Adrenal gland (tissue), 12 donors: ENCODE data around the gene ARHGDIA. TPM values are rescaled to one million over a fixed set of nuclear protein-coding genes. Genes with fewer than 3 reads are reported as not detected.

Source experiments
- DNase-seq, 7 donors: peaks; one replicate each; pipeline ENCODE4 v3.0.0-alpha.2; 2019 to 2020
- H3K27ac ChIP-seq, 5 donors: fragments of 200-600 bp; sonication (generic) in 4 of 5; 1 replicate in 3 of 5; 2 replicates in 2 of 5; pipeline versions ENCODE4 v1.5.1 to v1.8.0; 2016 to 2020; ENCODE audit warnings: mild to moderate bottlenecking in 1 of 5
- H3K27me3 ChIP-seq: fragments of 200-600 bp; 2 replicates; pipeline ENCODE4 v1.8.0; 2021
- H3K36me3 ChIP-seq, 2 donors: fragments of 200-600 bp; replicated peaks in 1 of 2; 1 replicate in 1 of 2; 2 replicates in 1 of 2; pipeline versions ENCODE4 v1.5.1 to v1.8.0; 2018 to 2022
- H3K4me1 ChIP-seq, 2 donors: fragments of 200-600 bp; replicated peaks in 1 of 2; 1 replicate in 1 of 2; 2 replicates in 1 of 2; pipeline versions ENCODE4 v1.5.1 to v1.8.0; 2018 to 2021
- H3K4me3 ChIP-seq, 4 donors: fragments of 200-600 bp; sonication (generic) in 3 of 4; one replicate each; pipeline ENCODE4 v1.5.1; 2016 to 2018
- H3K9me3 ChIP-seq, 3 donors: fragments of 200-600 bp; sonication (generic) in 1 of 3; replicated peaks in 1 of 3; 1 replicate in 2 of 3; 2 replicates in 1 of 3; pipeline versions ENCODE4 v1.5.1 to v1.8.0; 2016 to 2021
- POLR2A ChIP-seq, 2 donors: fragments of 450-650 bp; IDR thresholded peaks; one replicate each; pipeline ENCODE4 v1.6.1; 2017; ENCODE audit warnings: antibody characterized with exemption in 2 of 2, mild to moderate bottlenecking in 2 of 2, moderate library complexity in 1 of 2
- WGBS, 4 donors: extraction: QIAGEN DNeasy Blood & Tissue Kit in 2 of 4; methylation state at CpG; one replicate each; pipeline versions ENCODE4 v1.1.5 to v1.1.7; 2013 to 2017; 5-methylcytosine and 5-hydroxymethylcytosine counted together
- intact Hi-C, 2 donors: fragments of 100-400 bp; cut with DNase I; formaldehyde crosslinking; loops; one replicate each; pipeline versions ENCODE4 v1.14.1 to v1.15.0; 2022 to 2023
- polyA plus RNA-seq, 3 donors: library from polyadenylated mRNA; stranded (reverse); fragments of 200-250 nt in 2 of 3; fragments of 350-450 nt in 1 of 3; fragmentation: Illumina TruSeq in 1 of 3; extraction: RNeasy Lipid Tissue Mini Kit (QIAGEN cat#74804) in 1 of 3; gene quantifications; one replicate each; pipeline ENCODE4 v1.2.3, GENCODE V29; 2013 to 2014
- total RNA-seq, 9 donors: library from RNA; depleted of rRNA in 4 of 9; stranded (reverse); fragments of >200 nt in 4 of 9; fragments of 120-200 nt in 1 of 9; fragmentation: NEBNext Ultra II Directional in 1 of 9; extraction: Animal tissue kit (Norgen Biotek cat#: 25700) in 1 of 9; gene quantifications; one replicate each; pipeline versions ENCODE4 v1.1.0 to v1.2.4, GENCODE V29; 2013 to 2023
- TF ChIP-seq, protein P1 (sequence below), 6 experiments: fragments of 450-650 bp in 4 of 6; fragments of 200-600 bp in 2 of 6; sonication (generic) in 1 of 6; IDR thresholded peaks; 1 replicate in 5 of 6; 2 replicates in 1 of 6; pipeline versions ENCODE4 v1.5.1 to v1.8.0; 2016 to 2021; ENCODE audit warnings: antibody characterized with exemption in 6 of 6, mild to moderate bottlenecking in 2 of 6, moderate library complexity in 1 of 6
- donor health status: healthy with polysubstance abuse.
- donor health status: Bipolar disorder and iron deficiency.
- donor health status: DM: yes; HTN: yes; CAD: no.
- donor health status: DM: no; HTN: no; CAD: no.
- donor health status: DM: no; HTN: no; CAD: no.
- donor health status: DM: yes; HTN: yes; CAD: no.

Gene ARHGDIA
- total and polyA plus RNA-seq, 12 donors, result 123 to 491 (median 227) TPM

DNA sequence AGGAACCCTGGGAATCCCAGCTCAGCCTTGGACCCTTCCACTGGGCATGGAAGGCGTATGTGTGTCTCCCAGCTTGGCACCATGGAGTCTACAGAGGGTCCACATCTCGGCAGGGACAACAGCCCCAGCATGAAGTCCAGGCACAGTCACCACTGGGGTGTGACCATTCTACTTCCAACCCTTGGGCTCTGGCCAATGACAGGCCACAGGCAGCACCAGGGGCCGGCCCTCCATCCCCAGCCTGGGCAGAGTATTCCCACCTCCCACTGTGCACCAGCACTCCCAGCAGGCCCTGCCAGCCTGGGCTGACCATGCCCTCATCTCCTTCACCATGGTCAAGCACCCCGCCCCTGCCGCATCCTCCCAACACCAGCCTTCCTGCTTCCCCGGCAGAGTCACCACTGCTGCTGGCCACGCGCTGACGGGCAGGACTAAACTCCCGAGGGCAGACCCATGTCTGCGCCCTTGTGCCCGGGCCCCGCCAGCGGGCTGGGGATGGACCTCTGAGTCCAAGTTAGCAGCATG, 26.7 kb downstream of the ARHGDIA start:
- intact Hi-C loops, result no loop called here
- WGBS, 4 donors, result 90 to 94% (median 91%) methylated on average over 3 to 14 of the region's 14 CpGs
- H3K27me3 ChIP-seq, result no peaks in the 10 kb centered on the region
- H3K4me3 ChIP-seq, result no peak overlapping the region
- H3K36me3 ChIP-seq, result peaks cover 0 to 60% of the 10 kb centered on the region in 2 donors
- no peaks in the 10 kb centered on the region for H3K9me3 ChIP-seq
- DNase-seq, result no peak
- peaks cover 4 to 26% of the 10 kb centered on the region in 2 donors for H3K4me1 ChIP-seq
- peak overlapping the region in 2 of 5 donors; percentile 85 to 89 for H3K27ac ChIP-seq
- TF ChIP-seq POLR2A (IDR thresholded peaks at IDR 0.05), result no peak
- TF ChIP-seq, protein P1, sequence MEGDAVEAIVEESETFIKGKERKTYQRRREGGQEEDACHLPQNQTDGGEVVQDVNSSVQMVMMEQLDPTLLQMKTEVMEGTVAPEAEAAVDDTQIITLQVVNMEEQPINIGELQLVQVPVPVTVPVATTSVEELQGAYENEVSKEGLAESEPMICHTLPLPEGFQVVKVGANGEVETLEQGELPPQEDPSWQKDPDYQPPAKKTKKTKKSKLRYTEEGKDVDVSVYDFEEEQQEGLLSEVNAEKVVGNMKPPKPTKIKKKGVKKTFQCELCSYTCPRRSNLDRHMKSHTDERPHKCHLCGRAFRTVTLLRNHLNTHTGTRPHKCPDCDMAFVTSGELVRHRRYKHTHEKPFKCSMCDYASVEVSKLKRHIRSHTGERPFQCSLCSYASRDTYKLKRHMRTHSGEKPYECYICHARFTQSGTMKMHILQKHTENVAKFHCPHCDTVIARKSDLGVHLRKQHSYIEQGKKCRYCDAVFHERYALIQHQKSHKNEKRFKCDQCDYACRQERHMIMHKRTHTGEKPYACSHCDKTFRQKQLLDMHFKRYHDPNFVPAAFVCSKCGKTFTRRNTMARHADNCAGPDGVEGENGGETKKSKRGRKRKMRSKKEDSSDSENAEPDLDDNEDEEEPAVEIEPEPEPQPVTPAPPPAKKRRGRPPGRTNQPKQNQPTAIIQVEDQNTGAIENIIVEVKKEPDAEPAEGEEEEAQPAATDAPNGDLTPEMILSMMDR (IDR thresholded peaks at IDR 0.05), result no peak

DNA sequence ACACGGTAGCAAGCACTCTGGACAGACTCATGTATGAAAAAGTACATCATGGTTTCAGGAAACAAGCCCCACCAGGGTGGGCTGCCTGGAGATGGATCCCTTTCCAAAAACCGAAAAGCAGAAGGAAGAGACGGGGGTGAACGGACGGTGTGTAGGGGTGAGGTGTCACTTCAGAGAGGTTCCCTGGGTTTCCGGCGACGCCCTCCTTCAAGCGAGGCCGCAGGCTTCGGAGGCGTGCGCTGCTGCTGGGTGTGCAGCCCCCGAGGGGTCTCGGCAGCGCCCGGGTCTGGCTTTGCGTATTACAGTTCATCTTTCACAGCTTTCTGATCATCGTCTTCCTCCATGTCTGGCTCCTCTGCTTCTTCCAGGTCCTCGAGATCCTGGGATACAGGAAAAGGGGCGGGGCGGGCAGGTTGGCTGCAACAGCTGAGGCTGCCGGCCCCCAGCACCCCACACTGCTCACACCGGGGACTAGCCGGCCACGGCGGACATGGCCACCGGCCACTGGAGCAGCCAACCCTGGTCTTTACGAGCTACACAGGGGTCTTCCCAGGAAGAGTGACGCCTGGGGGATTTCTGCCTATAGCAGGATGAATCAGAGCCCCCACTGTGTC, 27.3 kb downstream of the ARHGDIA start:
- intact Hi-C loops, result no loop called here

DNA sequence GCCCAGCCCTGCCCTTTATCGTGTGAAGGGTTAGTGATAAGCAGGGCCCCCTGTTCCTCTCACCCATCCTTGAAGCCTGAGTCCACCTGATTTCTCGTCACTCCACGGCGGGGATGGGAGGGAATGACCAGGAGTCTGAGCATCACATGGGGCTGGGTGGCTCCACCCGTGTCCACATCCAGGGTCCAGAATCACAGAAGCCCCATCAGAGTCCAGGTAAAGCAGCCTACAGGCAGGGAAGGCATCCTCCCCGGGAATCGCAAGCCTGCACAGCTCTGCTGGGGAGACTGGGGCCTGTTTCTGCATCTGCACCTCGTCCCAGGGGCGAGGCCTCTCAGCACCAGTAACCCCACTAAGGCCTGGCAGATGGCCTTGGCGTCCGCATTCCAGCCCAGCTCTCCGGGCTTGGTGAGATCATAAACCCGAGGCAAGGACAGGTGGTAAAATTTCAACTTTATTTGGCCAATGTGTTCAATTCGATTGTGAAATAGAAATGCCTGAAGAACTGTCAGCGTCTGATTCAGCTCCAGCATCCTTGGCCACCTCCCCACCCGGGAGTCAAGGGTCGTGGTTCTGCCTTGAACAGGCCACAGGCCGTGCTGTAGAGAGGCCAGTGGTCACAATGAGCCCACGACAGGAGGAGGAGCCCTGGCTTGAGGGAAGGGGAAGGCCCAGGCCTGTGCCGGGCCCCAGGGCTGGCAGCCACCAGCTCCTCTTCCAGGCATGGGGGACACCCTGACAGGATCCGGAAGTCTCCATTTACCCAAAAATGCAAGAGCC, 28.2 kb downstream of the ARHGDIA start:
- Histone ChIP-seq H3K27ac (peak overlapping the region; percentile 45 to 89 (median 81)), H3K4me3 (no peak overlapping the region), H3K27me3 (no peaks in the 10 kb centered on the region), H3K9me3 (no peaks in the 10 kb centered on the region), H3K4me1 (peaks cover 4 to 26% of the 10 kb centered on the region in 2 donors), H3K36me3 (peaks cover 0 to 48% of the 10 kb centered on the region in 2 donors)
- TF ChIP-seq, protein P1 (IDR thresholded peaks at IDR 0.05), result no peak
- TF ChIP-seq POLR2A (IDR thresholded peaks at IDR 0.05), result peak in 1 of 2 donors; percentile 55
- intact Hi-C loops, result no loop called here
- WGBS, 4 donors, result 38 to 67% (median 45%) methylated on average over 12 to 21 of the region's 21 CpGs
- peak; percentile 64 to 93 (median 88) for DNase-seq

More for the DNA sequence above, 27.3 kb downstream of the ARHGDIA start:
- TF ChIP-seq, protein P1 (IDR thresholded peaks at IDR 0.05), result no peak
- TF ChIP-seq POLR2A (IDR thresholded peaks at IDR 0.05), result no peak
- no peak for DNase-seq
- Histone ChIP-seq H3K4me1 (peaks cover 4 to 26% of the 10 kb centered on the region in 2 donors), H3K27me3 (no peaks in the 10 kb centered on the region), H3K9me3 (no peaks in the 10 kb centered on the region), H3K36me3 (peaks cover 0 to 54% of the 10 kb centered on the region in 2 donors), H3K27ac (peak overlapping the region; percentile 45 to 89 (median 81)), H3K4me3 (no peak overlapping the region)
- WGBS, 4 donors, result 87 to 91% (median 89%) methylated on average over 20 to 30 of the region's 30 CpGs

DNA sequence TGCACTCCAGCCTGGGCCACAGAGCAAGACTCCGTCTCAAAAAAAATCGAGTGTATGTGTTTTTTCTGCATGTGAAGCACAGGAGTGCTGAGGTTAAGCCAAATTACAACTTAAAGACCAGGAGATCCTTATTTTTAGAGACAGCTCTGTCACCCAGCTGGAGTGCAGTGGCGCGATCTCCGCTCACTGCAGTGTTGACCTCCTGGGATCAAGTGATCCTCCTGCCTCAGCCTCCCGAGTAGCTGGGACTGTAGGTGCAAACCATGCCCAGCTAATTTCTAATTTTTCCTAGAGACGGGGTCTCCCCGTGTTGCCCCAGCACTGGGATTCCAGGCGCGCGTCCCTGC, 28.8 kb downstream of the ARHGDIA start:
- intact Hi-C loops, result no loop called here
- Histone ChIP-seq H3K27ac (peak overlapping the region; percentile 45 to 89 (median 81)), H3K4me3 (no peak overlapping the region), H3K36me3 (peaks cover 0 to 43% of the 10 kb centered on the region in 2 donors), H3K27me3 (no peaks in the 10 kb centered on the region), H3K9me3 (no peaks in the 10 kb centered on the region), H3K4me1 (peaks cover 4 to 26% of the 10 kb centered on the region in 2 donors)
- no peak for DNase-seq
- TF ChIP-seq, protein P1 (IDR thresholded peaks at IDR 0.05), result no peak
- no peak for TF ChIP-seq POLR2A (IDR thresholded peaks at IDR 0.05)
- WGBS, 4 donors, result 85 to 100% (median 94%) methylated on average over 7 to 11 of the region's 11 CpGs
